ENCODE results near the gene DHX9. TPM values are rescaled to one million over a fixed set of nuclear protein-coding genes. Genes with fewer than 3 reads are reported as not detected.

DHX9 gene
- total and polyA plus RNA-seq, 8 donors, result 29.0 to 196 (median 54.5) TPM

DNA sequence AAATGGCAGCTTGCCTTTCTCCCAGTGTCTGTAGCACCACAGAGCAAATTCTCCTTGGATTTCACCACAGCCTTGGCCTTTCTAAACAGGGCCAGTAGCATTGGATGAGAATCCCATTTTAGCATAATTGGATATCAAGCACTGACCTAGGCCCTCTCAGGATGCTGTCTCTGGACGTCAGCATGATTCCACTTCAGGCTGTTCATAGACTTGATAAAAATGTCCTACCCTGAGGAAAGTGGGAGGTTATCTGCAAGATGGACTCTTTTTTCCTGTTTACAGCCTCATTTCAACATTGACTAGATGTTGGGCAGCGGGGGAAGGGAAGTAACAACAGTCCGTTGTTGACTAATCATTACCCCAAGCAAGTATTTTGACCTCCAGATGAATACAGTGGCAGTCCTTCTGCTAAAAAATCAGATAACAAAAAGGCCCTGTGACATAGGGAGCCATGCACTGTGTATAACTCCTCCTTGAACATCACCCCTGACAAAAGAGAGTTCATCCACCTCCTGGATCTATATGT, 44.4 kb upstream of the DHX9 start:
- no peaks in the 10 kb centered on the region for H3K9me3 ChIP-seq
- peaks cover 0 to 24% (median 8%) of the 10 kb centered on the region in 4 donors for H3K36me3 ChIP-seq
- peak overlapping the region in 3 of 5 donors; percentile 8 to 70 (median 46) for H3K27ac ChIP-seq
- intact Hi-C loops (cut with DNase I; ENCODE audit: low total_unique reads), result no loop called here
- no peak for TF ChIP-seq EP300 (IDR thresholded peaks at IDR 0.05)
- TF ChIP-seq POLR2AphosphoS5 (IDR thresholded peaks at IDR 0.05), result no peak
- TF ChIP-seq POLR2A (IDR thresholded peaks at IDR 0.05), result no peak
- TF ChIP-seq, protein P1, sequence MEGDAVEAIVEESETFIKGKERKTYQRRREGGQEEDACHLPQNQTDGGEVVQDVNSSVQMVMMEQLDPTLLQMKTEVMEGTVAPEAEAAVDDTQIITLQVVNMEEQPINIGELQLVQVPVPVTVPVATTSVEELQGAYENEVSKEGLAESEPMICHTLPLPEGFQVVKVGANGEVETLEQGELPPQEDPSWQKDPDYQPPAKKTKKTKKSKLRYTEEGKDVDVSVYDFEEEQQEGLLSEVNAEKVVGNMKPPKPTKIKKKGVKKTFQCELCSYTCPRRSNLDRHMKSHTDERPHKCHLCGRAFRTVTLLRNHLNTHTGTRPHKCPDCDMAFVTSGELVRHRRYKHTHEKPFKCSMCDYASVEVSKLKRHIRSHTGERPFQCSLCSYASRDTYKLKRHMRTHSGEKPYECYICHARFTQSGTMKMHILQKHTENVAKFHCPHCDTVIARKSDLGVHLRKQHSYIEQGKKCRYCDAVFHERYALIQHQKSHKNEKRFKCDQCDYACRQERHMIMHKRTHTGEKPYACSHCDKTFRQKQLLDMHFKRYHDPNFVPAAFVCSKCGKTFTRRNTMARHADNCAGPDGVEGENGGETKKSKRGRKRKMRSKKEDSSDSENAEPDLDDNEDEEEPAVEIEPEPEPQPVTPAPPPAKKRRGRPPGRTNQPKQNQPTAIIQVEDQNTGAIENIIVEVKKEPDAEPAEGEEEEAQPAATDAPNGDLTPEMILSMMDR (IDR thresholded peaks at IDR 0.05), result no peak
- peaks cover 0 to 29% (median 11%) of the 10 kb centered on the region in 4 donors for H3K4me1 ChIP-seq
- H3K4me3 ChIP-seq, result no peak overlapping the region
- H3K27me3 ChIP-seq, result no peaks in the 10 kb centered on the region
- WGBS, 5 donors, result 81 to 94% (median 85%) methylated on average over 3 of the region's 3 CpGs
- no peak for DNase-seq

- intact Hi-C loops (cut with DNase I; ENCODE audit: low total_unique reads), result no loop called here
- TF ChIP-seq POLR2AphosphoS5 (IDR thresholded peaks at IDR 0.05) (peak in 1 of 3 donors; percentile 39), EP300 (IDR thresholded peaks at IDR 0.05) (no peak)
- no peaks in the 10 kb centered on the region for H3K9me3 ChIP-seq
- H3K36me3 ChIP-seq, result peaks cover 0 to 24% (median 8%) of the 10 kb centered on the region in 4 donors
- peaks cover 0 to 19% (median 6%) of the 10 kb centered on the region in 4 donors for H3K4me1 ChIP-seq
- peak in 1 of 2 donors; percentile 65 for DNase-seq
- H3K27ac ChIP-seq, result peak overlapping the region in 3 of 5 donors; percentile 8 to 70 (median 46)
- WGBS, 5 donors, result 60 to 68% (median 63%) methylated on average over 8 of the region's 8 CpGs
- H3K27me3 ChIP-seq, result no peaks in the 10 kb centered on the region
- H3K4me3 ChIP-seq, result no peak overlapping the region
Measured at GRCh38 chr1:182795563-182796228, 43.5 kb upstream of the DHX9 start.

DNA sequence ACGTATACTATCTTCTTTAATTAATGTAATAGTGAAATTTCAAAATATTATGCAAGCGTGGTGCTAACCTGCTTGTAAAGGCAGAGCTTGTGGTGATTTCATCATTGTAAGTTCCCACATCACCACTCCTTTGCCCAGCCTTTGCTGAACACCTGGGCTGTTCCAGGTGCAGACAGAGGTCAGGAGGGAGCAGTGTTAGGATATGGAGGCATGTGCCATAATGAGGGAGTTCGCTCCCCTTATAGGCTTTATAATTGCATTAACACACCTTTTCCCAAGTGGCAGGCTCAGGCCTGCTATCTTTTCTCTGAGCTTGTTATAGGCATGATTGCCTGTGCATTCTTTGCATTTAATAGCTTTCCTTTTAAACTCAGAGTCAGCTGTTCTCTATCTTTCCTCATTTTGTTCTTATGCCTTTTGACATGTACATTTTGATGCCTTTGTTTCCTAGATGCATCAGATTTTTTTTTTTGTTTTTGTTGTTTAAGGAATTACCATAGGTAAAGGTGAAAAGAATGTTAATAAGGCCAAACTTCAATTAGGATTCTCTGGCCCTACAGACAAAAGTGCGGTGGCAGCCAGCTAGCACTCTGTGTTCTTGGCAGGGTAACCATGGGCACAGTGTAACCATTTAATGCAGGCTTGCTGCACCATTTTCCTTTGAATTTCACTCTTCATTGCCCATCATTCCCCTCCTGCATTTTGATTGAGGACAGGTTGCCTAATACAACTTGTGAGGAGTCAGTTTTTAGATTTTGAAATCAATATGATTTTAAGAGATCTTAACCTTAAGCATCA, 36.9 kb upstream of the DHX9 start:
- H3K27ac ChIP-seq, result no peak overlapping the region
- WGBS, 5 donors, result 73 to 92% (median 84%) methylated on average over 4 of the region's 4 CpGs
- DNase-seq, result no peak
- no peak overlapping the region for H3K4me3 ChIP-seq
- H3K4me1 ChIP-seq, result no peaks in the 10 kb centered on the region
- TF ChIP-seq POLR2AphosphoS5 (IDR thresholded peaks at IDR 0.05), result no peak
- TF ChIP-seq, protein P1 (IDR thresholded peaks at IDR 0.05), result no peak
- TF ChIP-seq EP300 (IDR thresholded peaks at IDR 0.05), result no peak
- no peak for TF ChIP-seq POLR2A (IDR thresholded peaks at IDR 0.05)
- H3K27me3 ChIP-seq, result no peaks in the 10 kb centered on the region
- no peaks in the 10 kb centered on the region for H3K9me3 ChIP-seq
- H3K36me3 ChIP-seq, result peaks cover 4 to 41% (median 33%) of the 10 kb centered on the region in 4 donors
- intact Hi-C loops (cut with DNase I; ENCODE audit: low total_unique reads), result no loop called here

DNA sequence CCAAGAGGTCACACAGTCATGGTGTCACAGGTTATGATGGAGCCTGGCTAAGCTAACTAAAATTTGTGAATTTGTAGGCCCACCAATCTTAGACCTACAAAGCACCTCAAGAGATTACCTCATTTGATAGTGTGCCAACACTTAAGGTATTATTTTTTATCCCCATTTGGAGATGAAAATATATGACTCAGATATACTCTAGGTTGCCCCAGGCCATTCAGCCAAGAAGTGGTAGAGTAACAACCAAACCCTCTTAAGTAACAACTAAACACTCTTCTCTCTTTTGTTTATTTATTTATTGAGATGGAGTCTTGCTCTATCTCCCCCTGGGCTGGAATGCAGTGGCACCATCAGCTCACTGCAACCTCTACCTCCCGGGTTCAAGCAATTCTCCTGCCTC, 35.3 kb upstream of the DHX9 start:
- Histone ChIP-seq H3K36me3 (peaks cover 4 to 47% (median 34%) of the 10 kb centered on the region in 4 donors), H3K9me3 (no peaks in the 10 kb centered on the region), H3K4me1 (no peaks in the 10 kb centered on the region), H3K4me3 (no peak overlapping the region), H3K27ac (no peak overlapping the region), H3K27me3 (no peaks in the 10 kb centered on the region)
- intact Hi-C loops (cut with DNase I; ENCODE audit: low total_unique reads), result no loop called here
- WGBS, 5 donors, result 87 to 95% (median 92%) methylated on average over 1 of the region's 1 CpG
- TF ChIP-seq, protein P1 (IDR thresholded peaks at IDR 0.05), result no peak
- TF ChIP-seq EP300 (IDR thresholded peaks at IDR 0.05) (no peak), POLR2AphosphoS5 (IDR thresholded peaks at IDR 0.05) (no peak), POLR2A (IDR thresholded peaks at IDR 0.05) (no peak)
- DNase-seq, result no peak
